ENCODE measurements around the gene CRADD. TPM values are rescaled to one million over a fixed set of nuclear protein-coding genes. Genes with fewer than 3 reads are reported as not detected.

The CRADD gene
- total and polyA plus RNA-seq, 10 of the 15 experiments (the other 5 are each of a cell fraction or from before 2014, with no cell fraction given): 7.6 to 15.5 (median 11.7) TPM

GRCh38 chr12:93746572-93747168 lies 69.5 kb downstream of the CRADD start:
- ChIA-PET SMC1A (ENCODE audit: uncharacterized antibody, unreplicated experiment) (no interaction called here), POLR2A (no interaction called here), RAD21 (ENCODE audit: unreplicated experiment) (no interaction called here), CTCF (no interaction called here)
- Histone ChIP-seq H4K20me1 (ENCODE audit: control insufficient read depth, insufficient read depth) (no peaks in the 10 kb centered on the region), H3K79me2 (ENCODE audit: control insufficient read depth, insufficient read depth, low read length) (no peaks in the 10 kb centered on the region), H3K27ac (ENCODE audit: control insufficient read depth, insufficient read depth) (no peak overlapping the region), H3K4me2 (ENCODE audit: control insufficient read depth, insufficient read depth) (no peak overlapping the region), H2AFZ (ENCODE audit: control insufficient read depth, low read depth, low read length) (no peak overlapping the region), H3K36me3 (ENCODE audit: control insufficient read depth in 2 of 2, insufficient read depth in 2 of 2, low read length in 1 of 2) (no peaks in the 10 kb centered on the region), H3K9me3 (replicated peaks; ENCODE audit: control insufficient read depth, insufficient read depth, low read length) (no peaks in the 10 kb centered on the region; the same call in 2 of the 3 replicates), H3K9ac (ENCODE audit: control insufficient read depth, insufficient read depth, low read length) (no peak overlapping the region), H3K4me3 (no peak overlapping the region), H3K27me3 (replicated peaks in 1 of 2; ENCODE audit: control insufficient read depth in 2 of 2, insufficient read depth in 2 of 2, low read length in 1 of 2) (no peaks in the 10 kb centered on the region), H3K4me1 (ENCODE audit: control insufficient read depth, insufficient read depth, low read length) (no peaks in the 10 kb centered on the region)
- FAIRE-seq (no peak), ATAC-seq (no peak), DNase-seq (ENCODE audit: low read depth, low spot score) (no peak)
- in situ Hi-C loops (cut with MboI) (no loop called here), intact Hi-C loops (cut with micrococcal nuclease; ENCODE audit: unreplicated experiment) (no loop called here)
- TF ChIP-seq MEF2A (IDR thresholded peaks at IDR 0.05; ENCODE audit: insufficient read depth, low read depth, low read length) (no peak), PKNOX1 (IDR thresholded peaks at IDR 0.05) (no peak), IKZF2 (IDR thresholded peaks at IDR 0.05) (no peak), CUX1 (IDR thresholded peaks at IDR 0.05; ENCODE audit: insufficient replicate concordance, low read depth, low read length) (no peak), BCL3 (IDR thresholded peaks at IDR 0.05; ENCODE audit: borderline replicate concordance, insufficient read depth, low read depth, low read length, poor library complexity, severe bottlenecking) (no peak), SMAD1 (IDR thresholded peaks at IDR 0.05; ENCODE audit: low read depth, partially characterized antibody) (no peak), GATAD2B (conservative IDR thresholded peaks at IDR 0.05; ENCODE audit: low read depth) (no peak)
- BruUV-seq (replicated peaks): no TSS peak
- 86% methylated on average over 4 of the region's 4 CpGs for WGBS (ENCODE audit: insufficient coverage, insufficient replicate concordance, low lambda C conversion rate, missing lambda C conversion rate)

Measured in GM12878 (cell line).